PC-3 (cell line): ENCODE measurements around the gene ZRANB3. TPM values are rescaled to one million over a fixed set of nuclear protein-coding genes. Genes with fewer than 3 reads are reported as not detected.

Source experiments
- ATAC-seq: fragments of 200-7000 bp; cut with Tn5 transposase; 2 replicates; pipeline ENCODE4 v1.9.1; 2020; ENCODE audit warnings: mild to moderate bottlenecking, moderate library complexity
- BruUV-seq: library from RNA; stranded (reverse); fragments of 400-500 nt; replicated peaks from 2 replicates; lab custom pipeline; 2021; lab: Mats Ljungman, UMichigan
- CTCF ChIA-PET: fragments of 300-600 bp; sonication (Branson Sonifier 250); formaldehyde crosslinking; loops from one replicate; lab custom pipeline; 2022; ENCODE audit warnings: antibody characterized with exemption; lab: Charles Lee
- POLR2A ChIA-PET: fragments of 300-600 bp; sonication (Branson Sonifier 250); formaldehyde crosslinking; loops from one replicate; lab custom pipeline; 2022; ENCODE audit warnings: antibody characterized with exemption; ENCODE audit not compliant: unreplicated experiment; lab: Charles Lee
- DNase-seq: peaks from one replicate; pipeline ENCODE4 v3.0.0-alpha.2; 2015
- H2AFZ ChIP-seq: fragments of 300-600 bp; sonication (generic); 2 replicates; pipeline ENCODE4 v1.6.0; 2016; ENCODE audit warnings: antibody characterized with exemption, low read length
- H3F3A ChIP-seq: fragments of 300-600 bp; sonication (generic); one replicate; pipeline ENCODE4 v1.6.0; 2017; ENCODE audit warnings: antibody characterized with exemption, low read length, control low read depth, mild to moderate bottlenecking; ENCODE audit not compliant: unreplicated experiment
- H3K27ac ChIP-seq: fragments of 300-600 bp; sonication (generic); 2 replicates; pipeline ENCODE4 v1.5.1; 2016; ENCODE audit warnings: mild to moderate bottlenecking, low read length
- H3K27me3 ChIP-seq: fragments of 300-600 bp; sonication (generic); 2 replicates; pipeline ENCODE4 v1.6.1; 2016; ENCODE audit warnings: low read length, mixed read lengths
- H3K36me3 ChIP-seq: fragments of 300-600 bp; sonication (generic); 2 replicates; pipeline ENCODE4 v1.6.1; 2016; ENCODE audit warnings: low read depth, mixed run types, low read length, mixed read lengths
- H3K4me1 ChIP-seq: fragments of 300-600 bp; sonication (generic); 2 replicates; pipeline ENCODE4 v1.5.1; 2016; ENCODE audit warnings: low read length; ENCODE audit not compliant: insufficient read depth
- H3K4me2 ChIP-seq: fragments of 300-600 bp; sonication (generic); 2 replicates; pipeline ENCODE4 v1.6.0; 2016; ENCODE audit warnings: low read length
- H3K4me3 ChIP-seq: fragments of 300-600 bp; sonication (generic); 2 replicates; pipeline ENCODE4 v1.5.1; 2016; ENCODE audit warnings: mild to moderate bottlenecking, low read length, mixed read lengths
- H3K79me2 ChIP-seq: fragments of 300-600 bp; sonication (generic); 2 replicates; pipeline ENCODE4 v1.6.1; 2017; ENCODE audit warnings: low read length, mixed read lengths
- H3K9ac ChIP-seq: fragments of 300-600 bp; sonication (generic); 2 replicates; pipeline ENCODE4 v1.6.0; 2016; ENCODE audit warnings: mild to moderate bottlenecking, low read length
- H3K9me2 ChIP-seq: fragments of 300-600 bp; sonication (generic); replicated peaks from 2 replicates; pipeline ENCODE4 v1.6.1; 2016; ENCODE audit warnings: mixed run types, low read length, mixed read lengths
- H3K9me3 ChIP-seq: fragments of 300-600 bp; sonication (generic); 2 replicates; pipeline ENCODE4 v1.6.1; 2016; ENCODE audit warnings: low read length, mixed read lengths
- H4K20me1 ChIP-seq: fragments of 300-600 bp; sonication (generic); 2 replicates; pipeline ENCODE4 v1.6.1; 2016; ENCODE audit warnings: low read length, mixed read lengths
- CTCF ChIP-seq: fragments of 300-600 bp; sonication (generic); conservative IDR thresholded peaks from 2 replicates; pipeline ENCODE4 v1.5.1; 2017; ENCODE audit warnings: antibody characterized with exemption, low read depth, mild to moderate bottlenecking, low read length
- EZH2 ChIP-seq: fragments of 300-600 bp; sonication (generic); IDR thresholded peaks from one replicate; pipeline ENCODE4 v1.6.1; 2017; ENCODE audit warnings: antibody characterized with exemption, mild to moderate bottlenecking, low read length; ENCODE audit not compliant: unreplicated experiment
- EZH2phosphoT487 ChIP-seq: fragments of 300-600 bp; sonication (generic); IDR thresholded peaks from 2 replicates; pipeline ENCODE4 v1.6.1; 2018; ENCODE audit warnings: mild to moderate bottlenecking, antibody characterized with exemption, low read length, borderline replicate concordance
- intact Hi-C: fragments of 100-400 bp; cut with micrococcal nuclease; formaldehyde crosslinking; loops from 2 replicates; pipeline ENCODE4 v1.9.0; 2023
- total RNA-seq: library from RNA; depleted of rRNA; stranded (reverse); fragments of >200 nt; gene quantifications from 2 replicates; pipeline ENCODE4 v1.2.3, GENCODE V29; 2014

Gene ZRANB3
- total RNA-seq, 1 experiment from 2014 or later, result 8.6 TPM

DNA sequence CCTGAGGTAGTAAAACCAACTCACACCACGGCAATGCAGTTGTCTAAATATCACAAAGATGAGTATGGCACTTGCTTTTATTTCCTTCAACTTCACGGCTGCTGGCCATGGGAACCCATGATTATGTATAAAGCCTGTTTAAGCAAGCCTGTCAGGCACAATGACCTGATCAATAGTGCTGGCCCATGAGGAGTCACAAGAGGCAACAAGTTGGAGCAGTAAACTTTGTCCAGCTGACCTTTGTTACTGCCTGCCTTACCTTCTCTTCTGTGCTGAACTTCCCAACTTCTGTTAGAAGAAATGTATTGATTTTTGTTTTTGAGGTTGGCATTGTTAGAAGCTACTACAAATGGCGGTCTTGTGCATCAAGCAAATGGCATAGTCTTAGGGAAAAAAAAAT, 327.1 kb downstream of the ZRANB3 start:
- ATAC-seq (no peak), DNase-seq (no peak)
- no peaks in the 10 kb centered on the region for H3K4me1 ChIP-seq
- no peak overlapping the region for H3K27ac ChIP-seq
- no peaks in the 10 kb centered on the region for H3K79me2 ChIP-seq
- ChIA-PET POLR2A (no interaction called here), CTCF (no interaction called here)
- no peak overlapping the region for H3K4me3 ChIP-seq
- TF ChIP-seq EZH2, result no peak
- TF ChIP-seq CTCF, result no peak
- TF ChIP-seq EZH2phosphoT487, result no peak
- H3K4me2 ChIP-seq, result no peak overlapping the region
- no peaks in the 10 kb centered on the region for H3K27me3 ChIP-seq
- no peaks in the 10 kb centered on the region for H3K36me3 ChIP-seq
- H3K9me2 ChIP-seq, result no peaks in the 10 kb centered on the region
- intact Hi-C loops, result no loop called here
- BruUV-seq, result no TSS peak
- no peak overlapping the region for H3K9ac ChIP-seq
- no peaks in the 10 kb centered on the region for H4K20me1 ChIP-seq
- no peaks in the 10 kb centered on the region for H3K9me3 ChIP-seq
- no peaks in the 10 kb centered on the region for H3F3A ChIP-seq
- no peak overlapping the region for H2AFZ ChIP-seq

- Histone ChIP-seq H3F3A (no peaks in the 10 kb centered on the region), H3K4me3 (no peak overlapping the region), H3K9ac (no peak overlapping the region), H3K27me3 (no peaks in the 10 kb centered on the region), H3K36me3 (no peaks in the 10 kb centered on the region), H3K4me1 (no peaks in the 10 kb centered on the region), H3K79me2 (no peaks in the 10 kb centered on the region), H3K9me2 (no peaks in the 10 kb centered on the region), H3K9me3 (no peaks in the 10 kb centered on the region), H3K27ac (no peak overlapping the region), H4K20me1 (no peaks in the 10 kb centered on the region), H3K4me2 (no peak overlapping the region), H2AFZ (no peak overlapping the region)
- ChIA-PET POLR2A (no interaction called here), CTCF (no interaction called here)
- ATAC-seq, result no peak
- BruUV-seq, result no TSS peak
- DNase-seq, result no peak
- no peak for TF ChIP-seq EZH2
- TF ChIP-seq CTCF, result no peak
- no peak for TF ChIP-seq EZH2phosphoT487
- intact Hi-C loops, result no loop called here
Measured at GRCh38 chr2:135202751-135203150, 328.3 kb downstream of the ZRANB3 start.

GRCh38 chr2:135198481-135198880, 332.5 kb downstream of the ZRANB3 start:
- no peak overlapping the region for H3K9ac ChIP-seq
- no peaks in the 10 kb centered on the region for H3K4me1 ChIP-seq
- H3K79me2 ChIP-seq, result no peaks in the 10 kb centered on the region
- ChIA-PET POLR2A (no interaction called here), CTCF (no interaction called here)
- H3K9me3 ChIP-seq, result no peaks in the 10 kb centered on the region
- no peak overlapping the region for H3K27ac ChIP-seq
- TF ChIP-seq EZH2phosphoT487, result no peak
- no peak for TF ChIP-seq EZH2
- no peak for TF ChIP-seq CTCF
- BruUV-seq, result no TSS peak
- no peaks in the 10 kb centered on the region for H3K36me3 ChIP-seq
- no peak overlapping the region for H3K4me2 ChIP-seq
- no peak for ATAC-seq
- intact Hi-C loops, result no loop called here
- no peaks in the 10 kb centered on the region for H4K20me1 ChIP-seq
- no peak overlapping the region for H2AFZ ChIP-seq
- H3K27me3 ChIP-seq, result no peaks in the 10 kb centered on the region
- no peaks in the 10 kb centered on the region for H3F3A ChIP-seq
- no peaks in the 10 kb centered on the region for H3K9me2 ChIP-seq
- no peak overlapping the region for H3K4me3 ChIP-seq
- no peak for DNase-seq
